HL-60/S4 treated with phorbol 12-myristate 13-acetate at 8.2 ng/mL for 4 days and 3 days (cell line): ENCODE data around the gene RPS6KL1.

ENCODE experiments used
- in situ Hi-C: fragments of 300-500 bp; cut with MboI; formaldehyde crosslinking; loops from 2 replicates; pipeline ENCODE4 v1.15.0; 2022; ENCODE audit warnings: low sequenced_read_pairs

The RPS6KL1 gene

GRCh38 chr14:74860899-74861733 is 61.9 kb downstream of the RPS6KL1 start:
- in situ Hi-C loops, result loop anchor here (25.0 kb wide), 1 partner anchor 226 kb away; no protein-coding TSS in a partner anchor

- in situ Hi-C loops, result loop anchor here (25.0 kb wide), 1 partner anchor 227 kb away; no protein-coding TSS in a partner anchor
Measured at GRCh38 chr14:74859757-74860552, 63.1 kb downstream of the RPS6KL1 start.

- in situ Hi-C loops, result loop anchor here (25.0 kb wide), 1 partner anchor 229 kb away; no protein-coding TSS in a partner anchor
Measured at GRCh38 chr14:74858022-74858421, 65.0 kb downstream of the RPS6KL1 start.

- in situ Hi-C loops, result loop anchor here (25.0 kb wide), 1 partner anchor 231 kb away; no protein-coding TSS in a partner anchor
Measured at GRCh38 chr14:74856366-74856765, 66.7 kb downstream of the RPS6KL1 start.

- in situ Hi-C loops, result loop anchor here (25.0 kb wide), 1 partner anchor 231 kb away; no protein-coding TSS in a partner anchor
Measured at GRCh38 chr14:74855945-74856344, 67.1 kb downstream of the RPS6KL1 start.

- in situ Hi-C loops, result loop anchor here (25.0 kb wide), 1 partner anchor 232 kb away; no protein-coding TSS in a partner anchor
Measured at GRCh38 chr14:74855021-74855420, 68.0 kb downstream of the RPS6KL1 start.
